IMR-90 (cell line): ENCODE measurements around the gene NKPD1. TPM values are rescaled to one million over a fixed set of nuclear protein-coding genes. Genes with fewer than 3 reads are reported as not detected.

Experiments
- ATAC-seq: fragments of 200-7000 bp; cut with Tn5 transposase; 2 replicates; pipeline ENCODE4 v1.9.1; 2020; ENCODE audit warnings: low read depth, mild to moderate bottlenecking, moderate library complexity
- BruUV-seq: library from RNA; stranded (reverse); fragments of 400-500 nt; replicated peaks from 2 replicates; lab custom pipeline; 2021; lab: Mats Ljungman, UMichigan
- CTCF ChIA-PET: fragments of 300-600 bp; formaldehyde crosslinking; extraction: SDS; loops from one replicate; lab custom pipeline; 2021; ENCODE audit warnings: antibody characterized with exemption; lab: Yijun Ruan, JAX
- POLR2A ChIA-PET: fragments of 300-600 bp; sonication (Branson Sonifier 250); formaldehyde crosslinking; loops from one replicate; lab custom pipeline; 2022; ENCODE audit warnings: antibody characterized with exemption; ENCODE audit not compliant: unreplicated experiment; lab: Charles Lee
- DNase-seq: peaks from one replicate; pipeline ENCODE4 v3.0.0; 2013
- H2AFZ ChIP-seq: replicated peaks from 2 replicates; pipeline ENCODE3; 2013; ENCODE audit warnings: low read length, mild to moderate bottlenecking; ENCODE audit not compliant: poor library complexity
- H2AK5ac ChIP-seq: 2 replicates; pipeline ENCODE4 v1.6.1; 2013; ENCODE audit warnings: low read depth, low read length, inconsistent platforms
- H2AK9ac ChIP-seq: replicated peaks from 2 replicates; pipeline ENCODE3; 2013; ENCODE audit warnings: mild to moderate bottlenecking, low read depth, low read length, moderate library complexity; ENCODE audit not compliant: poor library complexity
- H2BK120ac ChIP-seq: 2 replicates; pipeline ENCODE4 v1.6.1; 2013; ENCODE audit warnings: low read depth, low read length, inconsistent platforms
- H2BK15ac ChIP-seq: 3 replicates; pipeline ENCODE4 v1.6.1; 2013; ENCODE audit warnings: low read depth, low read length, inconsistent platforms
- H2BK20ac ChIP-seq: 2 replicates; pipeline ENCODE4 v1.6.1; 2013; ENCODE audit warnings: low read depth, mild to moderate bottlenecking, inconsistent platforms, low read length, moderate library complexity
- H2BK5ac ChIP-seq: 2 replicates; pipeline ENCODE4 v1.6.1; 2013; ENCODE audit warnings: mild to moderate bottlenecking, low read depth, low read length, inconsistent platforms; ENCODE audit not compliant: poor library complexity, severe bottlenecking
- H3K14ac ChIP-seq: replicated peaks from 2 replicates; pipeline ENCODE4 v1.6.1; 2013; ENCODE audit warnings: low read depth, low read length, inconsistent platforms
- H3K18ac ChIP-seq: 2 replicates; pipeline ENCODE4 v1.6.1; 2013; ENCODE audit warnings: low read depth, low read length, control low read depth
- H3K23ac ChIP-seq: 2 replicates; pipeline ENCODE4 v1.6.1; 2013; ENCODE audit warnings: low read depth, low read length, inconsistent platforms
- H3K27ac ChIP-seq: 2 replicates; pipeline ENCODE4 v1.5.1; 2013; ENCODE audit warnings: mild to moderate bottlenecking, control low read depth, low read length; ENCODE audit not compliant: insufficient read depth
- H3K27me3 ChIP-seq: 2 replicates; pipeline ENCODE4 v1.6.1; 2013; ENCODE audit warnings: low read length; ENCODE audit not compliant: control insufficient read depth, insufficient read depth
- H3K36me3 ChIP-seq: 2 replicates; pipeline ENCODE4 v1.6.1; 2013; ENCODE audit warnings: low read length, mixed read lengths; ENCODE audit not compliant: control insufficient read depth, insufficient read depth
- H3K4ac ChIP-seq: 2 replicates; pipeline ENCODE4 v1.6.1; 2013; ENCODE audit warnings: low read depth, low read length, inconsistent platforms
- H3K4me1 ChIP-seq: 2 replicates; pipeline ENCODE4 v1.6.1; 2013; ENCODE audit warnings: low read length, mixed read lengths; ENCODE audit not compliant: control insufficient read depth, insufficient read depth
- H3K4me2 ChIP-seq: 2 replicates; pipeline ENCODE4 v1.6.1; 2013; ENCODE audit warnings: low read depth, mild to moderate bottlenecking, control low read depth, low read length, moderate library complexity
- H3K4me3 ChIP-seq: 2 replicates; pipeline ENCODE4 v1.5.1; 2013; ENCODE audit warnings: low read depth, mild to moderate bottlenecking, control low read depth, low read length, moderate library complexity; ENCODE audit not compliant: insufficient read depth
- H3K56ac ChIP-seq: 2 replicates; pipeline ENCODE4 v1.6.1; 2013; ENCODE audit warnings: low read length, inconsistent platforms; ENCODE audit not compliant: insufficient read depth; ENCODE audit errors: extremely low read depth
- H3K79me1 ChIP-seq, 2 experiments: 2 replicates each; pipeline ENCODE4 v1.6.1; 2013; ENCODE audit warnings: low read length in 2 of 2, inconsistent platforms in 1 of 2, low read depth in 1 of 2
- H3K9ac ChIP-seq: 2 replicates; pipeline ENCODE4 v1.6.1; 2013; ENCODE audit warnings: low read depth, low read length, control low read depth
- H3K9me1 ChIP-seq: 2 replicates; pipeline ENCODE4 v1.6.1; 2013; ENCODE audit warnings: low read length, inconsistent platforms; ENCODE audit not compliant: insufficient read depth
- H3K9me3 ChIP-seq: 2 replicates; pipeline ENCODE4 v1.6.1; 2013; ENCODE audit warnings: low read length; ENCODE audit not compliant: control insufficient read depth, insufficient read depth
- H4K20me1 ChIP-seq: 2 replicates; pipeline ENCODE4 v1.6.1; 2013; ENCODE audit warnings: low read length, inconsistent platforms; ENCODE audit not compliant: insufficient read depth
- H4K5ac ChIP-seq: 2 replicates; pipeline ENCODE4 v1.6.1; 2013; ENCODE audit warnings: mild to moderate bottlenecking, low read depth, low read length, control low read depth
- H4K8ac ChIP-seq, 2 experiments: 2 replicates each; pipeline ENCODE4 v1.6.1; 2013; ENCODE audit warnings: low read depth in 2 of 2, low read length in 2 of 2, control low read depth in 1 of 2, inconsistent platforms in 1 of 2
- H4K91ac ChIP-seq: 2 replicates; pipeline ENCODE4 v1.6.1; 2013; ENCODE audit warnings: low read depth, low read length, inconsistent platforms; ENCODE audit not compliant: insufficient read depth
- BHLHE40 ChIP-seq: fragments of 150-350 bp; IDR thresholded peaks from 2 replicates; pipeline ENCODE4 v1.6.1; 2016; ENCODE audit warnings: mild to moderate bottlenecking, low read depth, low read length
- CEBPB ChIP-seq: IDR thresholded peaks from 2 replicates; pipeline ENCODE4 v1.6.1; 2012; ENCODE audit warnings: low read depth, low read length, improper control_type of control experiment
- CHD1 ChIP-seq: IDR thresholded peaks from 2 replicates; pipeline ENCODE4 v1.6.1; 2012; ENCODE audit warnings: low read depth, low read length, improper control_type of control experiment
- MAZ ChIP-seq: IDR thresholded peaks from 2 replicates; pipeline ENCODE4 v1.6.1; 2012; ENCODE audit warnings: low read depth, mild to moderate bottlenecking, low read length, improper control_type of control experiment, moderate library complexity, borderline replicate concordance
- MXI1 ChIP-seq: IDR thresholded peaks from 2 replicates; pipeline ENCODE4 v1.6.1; 2012; ENCODE audit warnings: low read depth, mild to moderate bottlenecking, low read length, moderate library complexity, borderline replicate concordance
- NFE2L2 ChIP-seq: fragments of 150-350 bp; IDR thresholded peaks from 2 replicates; pipeline ENCODE4 v1.6.1; 2016; ENCODE audit warnings: low read depth, mild to moderate bottlenecking, low read length
- SMC3 ChIP-seq: fragments of 150-350 bp; IDR thresholded peaks from 2 replicates; pipeline ENCODE4 v1.6.1; 2016; ENCODE audit warnings: low read depth, mild to moderate bottlenecking, antibody characterized with exemption, low read length, moderate library complexity
- WGBS, 2 experiments: methylation state at CpG; one replicate each; pipeline versions ENCODE4 v1.1.5 to v1.1.7; 2013; ENCODE audit warnings: missing lambda C conversion rate in 2 of 2; ENCODE audit not compliant: insufficient read length in 1 of 2; ENCODE audit errors: extremely low coverage in 2 of 2; 5-methylcytosine and 5-hydroxymethylcytosine counted together
- dilution Hi-C: fragments of 300-500 bp; cut with HindIII; formaldehyde crosslinking; loops from one replicate; pipeline ENCODE4 v1.14.3; 2018; ENCODE audit warnings: low sequenced_read_pairs; ENCODE audit not compliant: unreplicated experiment
- in situ Hi-C: fragments of 300-500 bp; cut with MboI; formaldehyde crosslinking; loops from 3 replicates; pipeline ENCODE4 v1.14.3; 2019; ENCODE audit warnings: low sequenced_read_pairs, inconsistent platforms, mixed read lengths
- intact Hi-C: fragments of 100-400 bp; cut with micrococcal nuclease; formaldehyde crosslinking; loops from 2 replicates; pipeline ENCODE4 v1.10.0; 2022
- polyA plus RNA-seq, 3 experiments: library from polyadenylated mRNA; depleted of rRNA; stranded (reverse); fragments of >200 nt; gene quantifications; 2 replicates each; pipeline ENCODE4 v1.2.3, GENCODE V29; 2012; ENCODE audit warnings: low replicate concordance in 1 of 3
- total RNA-seq: library from RNA; depleted of rRNA; stranded (reverse); fragments of >200 nt; gene quantifications from 2 replicates; pipeline ENCODE4 v1.2.3, GENCODE V29; 2012
- TF ChIP-seq, protein P1 (sequence below): fragments of 150-350 bp; IDR thresholded peaks from 2 replicates; pipeline ENCODE4 v1.6.1; 2016; ENCODE audit warnings: low read depth, mild to moderate bottlenecking, low read length, moderate library complexity, borderline replicate concordance

The NKPD1 gene
- total and polyA plus RNA-seq, 2 of the 4 experiments (the other 2 are of a cell fraction): under 0.01 to 0.09 TPM

DNA sequence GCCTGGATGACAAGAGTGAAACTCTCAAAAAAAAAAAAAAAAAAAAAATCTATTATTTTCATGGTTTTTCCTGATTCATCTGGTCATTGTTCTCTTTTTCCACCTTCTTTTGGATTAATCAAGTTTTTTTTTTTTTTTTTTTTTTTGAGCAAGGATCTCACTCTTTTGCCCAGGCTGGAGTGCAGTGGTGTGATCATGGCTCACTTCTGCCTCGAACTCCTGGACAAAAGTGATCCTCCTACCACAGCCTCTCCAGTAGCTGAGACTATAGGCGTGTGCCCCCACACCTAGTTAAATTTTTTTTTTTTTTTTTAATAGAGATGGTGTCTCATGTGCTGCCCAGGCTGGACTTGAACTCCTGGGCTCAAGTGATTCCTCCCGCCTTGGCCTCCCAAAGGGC, 45.5 kb upstream of the NKPD1 start:
- H4K91ac ChIP-seq: no peak overlapping the region
- H2BK20ac ChIP-seq: no peak overlapping the region
- H3K27ac ChIP-seq: no peak overlapping the region
- H3K9ac ChIP-seq: no peak overlapping the region
- H2AFZ ChIP-seq: no peak overlapping the region
- CTCF ChIA-PET: no interaction called here
- H4K20me1 ChIP-seq: no peaks in the 10 kb centered on the region
- no peak overlapping the region for H2AK5ac ChIP-seq
- no peak overlapping the region for H3K18ac ChIP-seq
- H3K27me3 ChIP-seq: peaks cover 4% of the 10 kb centered on the region
- H3K4me2 ChIP-seq: no peak overlapping the region
- no peaks in the 10 kb centered on the region for H3K9me1 ChIP-seq
- no peak overlapping the region for H2BK15ac ChIP-seq
- H2BK5ac ChIP-seq: no peak overlapping the region
- no peaks in the 10 kb centered on the region for H3K36me3 ChIP-seq
- no peak overlapping the region for H4K5ac ChIP-seq
- no peak for DNase-seq
- no peak overlapping the region for H2BK120ac ChIP-seq
- BruUV-seq: no TSS peak
- dilution Hi-C loops: no loop called here
- no peak overlapping the region for H3K14ac ChIP-seq
- in situ Hi-C loops: no loop called here
- no peak overlapping the region for H3K4me3 ChIP-seq
- POLR2A ChIA-PET: no interaction called here
- no peak overlapping the region for H3K4ac ChIP-seq
- no peak overlapping the region for H3K56ac ChIP-seq
- no peak overlapping the region for H2AK9ac ChIP-seq
- TF ChIP-seq MAZ: no peak
- no peak for TF ChIP-seq BHLHE40
- no peak for TF ChIP-seq CHD1
- TF ChIP-seq MXI1: no peak
- no peak for TF ChIP-seq NFE2L2
- TF ChIP-seq, protein P1, sequence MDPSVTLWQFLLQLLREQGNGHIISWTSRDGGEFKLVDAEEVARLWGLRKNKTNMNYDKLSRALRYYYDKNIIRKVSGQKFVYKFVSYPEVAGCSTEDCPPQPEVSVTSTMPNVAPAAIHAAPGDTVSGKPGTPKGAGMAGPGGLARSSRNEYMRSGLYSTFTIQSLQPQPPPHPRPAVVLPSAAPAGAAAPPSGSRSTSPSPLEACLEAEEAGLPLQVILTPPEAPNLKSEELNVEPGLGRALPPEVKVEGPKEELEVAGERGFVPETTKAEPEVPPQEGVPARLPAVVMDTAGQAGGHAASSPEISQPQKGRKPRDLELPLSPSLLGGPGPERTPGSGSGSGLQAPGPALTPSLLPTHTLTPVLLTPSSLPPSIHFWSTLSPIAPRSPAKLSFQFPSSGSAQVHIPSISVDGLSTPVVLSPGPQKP: no peak
- no peak for TF ChIP-seq CEBPB
- no peak for TF ChIP-seq SMC3
- H3K23ac ChIP-seq: no peak overlapping the region
- ATAC-seq: no peak
- intact Hi-C loops: no loop called here
- H3K4me1 ChIP-seq: no peaks in the 10 kb centered on the region
- no peaks in the 10 kb centered on the region for H3K79me1 ChIP-seq
- H3K9me3 ChIP-seq: no peaks in the 10 kb centered on the region
- no peak overlapping the region for H4K8ac ChIP-seq
- no CpG with 5 or more reads among the region's 3 CpGs for WGBS, 2 experiments
